G401.6 (cell line): ENCODE data around the gene PCNP.
"Not testable (repeated sequence)": the region's sequence is repeated elsewhere in the genome, so short reads cannot be mapped to it uniquely, and the experiment has no call there.

Source experiments
- FAIRE-seq: peaks from 2 replicates; lab custom pipeline; 2012; peaks lifted over from hg19 to GRCh38; lab: Jason Lieb, UNC

Gene PCNP, protein sequence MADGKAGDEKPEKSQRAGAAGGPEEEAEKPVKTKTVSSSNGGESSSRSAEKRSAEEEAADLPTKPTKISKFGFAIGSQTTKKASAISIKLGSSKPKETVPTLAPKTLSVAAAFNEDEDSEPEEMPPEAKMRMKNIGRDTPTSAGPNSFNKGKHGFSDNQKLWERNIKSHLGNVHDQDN

DNA sequence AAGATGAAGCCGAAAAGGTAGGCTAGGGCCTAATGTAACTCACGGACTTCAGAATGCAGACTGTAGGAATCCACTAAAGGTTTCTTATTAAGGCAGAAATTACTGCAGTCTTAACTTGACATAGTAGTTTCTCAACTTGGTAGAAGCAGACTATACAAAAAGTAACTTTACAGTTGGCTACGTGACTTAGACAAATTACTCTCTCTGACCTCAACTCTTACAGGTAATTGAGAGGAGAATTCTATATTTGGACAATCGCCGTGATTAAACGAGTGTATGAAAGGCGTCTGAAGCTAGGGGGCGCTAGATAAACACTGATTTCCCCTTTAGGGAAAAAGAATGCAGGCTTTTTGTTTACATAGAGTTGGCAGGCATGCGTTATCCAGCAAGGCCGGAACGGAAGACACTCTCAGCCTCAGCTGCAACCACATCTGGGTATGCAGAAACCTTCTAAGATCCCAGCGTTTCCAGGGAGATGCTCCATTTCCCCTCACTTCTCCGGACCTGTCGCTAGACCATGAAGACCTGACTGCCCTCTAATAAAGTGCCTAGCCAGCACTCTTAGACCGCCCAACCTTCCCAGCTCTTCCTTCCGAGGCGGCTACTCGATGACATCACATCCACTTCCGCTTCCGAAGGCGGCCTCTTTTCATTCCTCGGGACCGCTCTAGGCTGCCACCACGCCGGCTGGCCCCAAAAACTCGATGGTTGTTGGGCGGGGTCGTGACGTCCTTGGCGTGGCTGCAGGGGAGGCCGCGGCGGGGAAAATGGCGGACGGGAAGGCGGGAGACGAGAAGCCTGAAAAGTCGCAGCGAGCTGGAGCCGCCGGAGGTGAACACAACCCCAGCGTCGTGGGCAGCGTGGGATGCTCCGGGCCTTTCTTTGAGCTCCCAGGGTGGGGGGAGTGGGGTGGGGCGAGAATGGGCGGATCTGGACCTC is at the start of gene PCNP:
TSS of gene PCNP (plus strand) at position 732 of the 939 bp plus-strand sequence. CDS start at position 768, 36 bp downstream.
- peak; percentile 96 for FAIRE-seq

DNA sequence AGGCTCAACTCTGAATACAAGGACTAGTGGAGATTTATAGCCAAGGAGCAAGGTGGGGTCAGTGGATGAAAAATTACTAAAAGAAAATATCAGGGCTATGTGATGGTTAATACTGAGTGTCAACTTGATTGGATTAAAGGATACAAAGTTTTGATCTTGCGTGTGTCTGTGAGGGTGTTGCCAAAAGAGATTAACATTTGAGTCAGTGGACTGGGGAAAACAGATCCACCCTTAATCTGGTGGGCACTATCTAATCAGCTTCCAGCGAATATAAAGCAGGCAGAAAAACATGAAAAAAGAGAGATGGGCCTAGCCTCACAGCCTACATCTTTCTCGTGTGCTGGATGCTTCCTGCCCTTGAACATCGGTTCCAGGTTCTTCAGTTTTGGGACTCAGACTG is 46.5 kb upstream of the PCNP start:
- FAIRE-seq = no peak

DNA sequence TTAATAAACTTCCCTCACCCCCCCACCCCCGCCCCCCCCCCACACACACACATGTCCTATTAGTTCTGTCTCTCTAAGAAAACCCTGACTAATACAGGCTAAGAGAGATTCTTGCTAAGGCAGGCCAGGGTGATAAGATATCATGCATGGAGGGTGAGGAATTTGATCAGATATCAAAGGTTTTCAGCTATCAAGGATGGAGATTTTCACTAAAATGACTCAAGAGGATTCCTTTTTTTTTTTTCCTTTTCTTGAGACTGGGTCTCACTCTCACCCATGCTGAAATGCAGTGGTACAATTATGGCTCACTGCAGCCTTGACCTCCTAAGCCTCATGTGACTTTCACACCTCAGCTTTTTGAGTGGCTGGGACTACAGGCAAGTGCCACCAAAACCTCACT is 46.1 kb upstream of the PCNP start:
- FAIRE-seq = no peak

DNA sequence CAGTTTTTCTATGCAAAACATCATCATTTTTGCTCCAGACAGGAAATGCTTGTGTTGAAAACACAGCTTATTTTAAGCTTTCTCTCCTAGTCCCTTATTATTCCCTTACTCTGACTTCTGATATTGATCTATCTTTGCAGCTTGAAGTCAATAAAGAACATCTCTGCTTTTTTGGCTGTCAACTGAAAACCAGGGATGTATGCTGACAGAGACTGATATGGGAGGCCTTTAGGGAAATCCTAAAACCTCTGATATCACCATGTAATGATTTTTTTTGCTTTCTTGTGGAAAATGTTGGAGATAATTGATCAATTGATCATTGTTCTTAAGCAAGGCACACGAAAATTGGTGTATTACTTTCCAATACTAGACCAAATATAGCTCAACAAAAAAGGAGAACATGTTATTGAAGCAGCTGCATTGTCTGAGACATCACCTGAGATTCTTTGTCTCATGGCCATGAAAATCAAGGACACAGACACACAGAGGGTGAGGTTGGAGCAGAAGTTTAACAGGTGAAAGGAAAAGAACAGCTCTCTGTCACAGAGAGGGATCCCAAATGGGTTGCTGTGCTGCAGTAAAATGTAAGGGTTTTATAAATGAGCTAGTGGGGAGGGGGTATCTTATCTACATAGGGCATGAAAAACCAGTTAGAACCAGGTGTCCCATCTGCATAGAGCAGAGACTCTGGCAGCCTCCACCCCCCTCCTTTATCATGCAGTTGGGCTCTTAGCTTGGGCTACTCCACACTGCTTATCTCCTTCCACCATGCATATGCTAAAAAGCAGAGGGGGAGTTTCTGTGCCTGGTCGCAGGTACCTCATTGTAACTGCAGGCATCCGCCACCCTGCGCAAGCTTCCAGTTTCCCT is 43.9 kb upstream of the PCNP start:
- no peak for FAIRE-seq

DNA sequence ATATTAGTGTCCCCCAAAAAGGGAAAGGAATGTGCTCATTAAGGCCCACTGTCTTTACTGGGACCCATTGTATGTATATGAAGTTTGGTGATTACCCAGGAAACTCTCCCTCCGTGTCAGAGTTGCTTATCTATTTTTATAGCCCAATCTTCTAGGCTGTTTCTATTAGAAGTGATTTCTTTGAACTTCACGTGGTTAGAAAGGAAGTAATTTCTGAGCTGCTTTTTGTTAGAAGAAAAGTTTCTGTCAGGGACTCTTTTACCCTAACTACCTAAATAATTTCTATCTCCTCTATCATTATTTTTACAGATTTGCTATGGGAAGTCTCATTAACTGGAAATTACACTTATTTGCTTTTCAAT is 43.3 kb upstream of the PCNP start:
- FAIRE-seq = no peak

DNA sequence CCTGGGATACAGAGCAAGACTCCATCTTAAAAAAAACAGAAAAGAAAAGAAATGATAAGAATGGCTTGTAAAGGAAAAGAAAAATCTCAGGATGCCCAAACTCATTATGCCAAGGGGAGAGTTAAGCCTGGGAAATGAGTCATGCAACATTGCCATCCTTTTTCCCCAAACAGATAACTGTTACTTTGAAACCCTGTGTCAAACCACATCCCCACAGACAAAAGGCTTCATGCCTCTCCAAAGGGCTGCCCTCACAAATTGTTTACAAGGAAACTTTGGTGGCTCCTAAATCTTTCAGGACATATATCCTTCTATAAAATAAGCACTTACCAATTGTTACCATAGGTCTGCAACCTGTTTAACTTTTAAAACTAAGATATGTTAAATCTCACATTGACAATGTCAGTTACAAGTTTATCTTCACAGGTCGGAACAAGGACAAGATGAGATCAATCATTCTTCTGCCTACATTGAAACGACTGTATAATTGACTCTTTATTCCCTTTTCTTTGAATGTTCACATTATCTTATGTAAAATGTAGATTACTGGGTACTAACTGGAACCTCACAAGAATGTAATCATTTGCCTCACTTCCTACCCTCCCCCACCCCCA is 42.4 kb upstream of the PCNP start:
- FAIRE-seq = no peak

DNA sequence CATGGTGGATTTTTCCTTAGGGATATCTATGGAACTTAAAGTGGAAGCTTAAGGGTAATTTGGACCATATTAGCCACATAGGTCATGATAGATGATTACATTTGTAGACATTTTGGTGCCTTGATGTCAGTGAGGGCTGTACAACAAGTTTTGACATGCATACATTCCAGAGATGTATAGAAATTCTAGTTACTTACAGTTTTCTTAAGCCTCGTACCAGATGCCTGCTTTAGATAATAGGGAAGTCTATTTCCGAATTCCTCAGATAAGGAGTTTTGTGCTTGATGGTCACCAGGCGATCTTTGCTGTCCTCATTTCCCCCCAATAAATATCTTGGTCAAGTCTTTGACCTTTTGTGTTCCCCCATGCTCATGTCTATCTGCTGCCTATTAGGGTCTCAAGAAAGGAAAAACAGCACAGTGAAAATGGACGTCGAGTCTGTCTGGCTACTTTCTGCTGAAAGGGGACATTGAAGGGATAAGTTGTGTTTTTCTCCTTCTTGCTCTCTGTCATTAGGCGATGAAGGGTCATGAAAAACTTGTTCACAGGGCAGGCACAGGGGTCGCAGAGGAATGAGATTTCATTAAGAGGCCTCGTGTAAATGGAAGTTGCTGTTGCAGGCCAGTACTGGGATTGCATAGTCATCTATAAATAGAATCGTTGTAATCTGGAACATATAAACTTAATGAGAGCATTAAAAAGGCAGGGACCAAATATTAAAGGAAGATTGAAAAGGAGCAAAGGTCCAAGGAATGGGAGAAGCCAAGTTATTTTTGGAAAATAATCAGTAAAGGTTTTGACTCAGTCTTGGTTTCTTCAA is 41.0 kb upstream of the PCNP start:
- no peak for FAIRE-seq

DNA sequence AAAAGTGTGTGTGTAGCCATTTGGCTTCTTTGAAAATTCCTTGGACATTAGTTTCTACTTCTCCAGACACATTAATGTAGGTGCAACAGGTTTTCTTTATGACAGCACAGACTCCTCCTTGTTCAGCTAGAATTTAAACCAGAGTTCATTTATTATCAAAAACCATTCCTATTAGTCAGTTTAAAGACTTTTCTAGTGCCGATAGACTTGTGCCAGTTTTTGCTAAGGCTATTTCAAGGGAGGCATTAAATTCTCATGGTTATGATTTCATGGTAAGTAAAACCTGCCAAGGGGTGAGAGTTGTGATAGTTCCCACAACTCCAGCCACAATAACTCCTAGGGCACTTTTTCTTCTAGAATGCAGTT is 40.4 kb upstream of the PCNP start:
- FAIRE-seq = no peak

DNA sequence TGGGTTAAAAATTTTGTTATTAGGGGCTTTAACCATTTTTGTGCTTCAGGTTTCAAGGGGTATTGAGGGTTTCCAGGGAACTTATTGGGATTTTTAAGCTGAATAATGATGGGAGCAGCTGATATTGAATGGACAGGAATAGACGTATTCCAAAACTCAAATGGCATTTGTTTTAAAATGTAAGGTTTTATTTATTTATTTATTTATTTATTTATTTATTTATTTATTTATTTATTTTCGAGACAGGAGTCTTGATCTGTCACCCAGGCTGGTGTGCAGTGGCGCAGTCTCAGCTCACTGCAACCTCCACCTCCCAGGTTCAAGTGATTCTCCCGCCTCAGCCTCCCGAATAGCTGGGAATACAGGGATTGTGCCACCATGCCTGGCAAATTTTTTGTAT is 38.8 kb upstream of the PCNP start:
- FAIRE-seq = no peak

DNA sequence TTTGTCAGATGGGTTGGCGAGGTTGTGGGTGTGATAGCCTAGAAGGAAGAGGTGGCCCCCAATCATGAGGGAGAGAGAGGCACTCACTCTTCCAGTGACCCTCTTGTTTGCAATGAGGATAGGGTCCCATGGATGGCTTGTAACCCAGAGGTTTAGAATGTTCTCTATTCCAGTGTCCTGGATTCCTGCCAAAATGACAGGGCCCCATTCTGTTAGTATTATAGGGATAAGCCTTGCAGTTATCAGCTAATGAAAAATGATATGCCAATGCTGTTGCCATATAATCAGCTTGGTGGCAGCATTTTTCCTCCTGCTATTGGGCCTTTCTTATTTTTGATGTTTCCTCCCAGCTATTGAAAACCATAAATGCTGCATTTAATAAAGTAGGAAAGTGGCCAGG is 37.7 kb upstream of the PCNP start:
- no peak for FAIRE-seq

DNA sequence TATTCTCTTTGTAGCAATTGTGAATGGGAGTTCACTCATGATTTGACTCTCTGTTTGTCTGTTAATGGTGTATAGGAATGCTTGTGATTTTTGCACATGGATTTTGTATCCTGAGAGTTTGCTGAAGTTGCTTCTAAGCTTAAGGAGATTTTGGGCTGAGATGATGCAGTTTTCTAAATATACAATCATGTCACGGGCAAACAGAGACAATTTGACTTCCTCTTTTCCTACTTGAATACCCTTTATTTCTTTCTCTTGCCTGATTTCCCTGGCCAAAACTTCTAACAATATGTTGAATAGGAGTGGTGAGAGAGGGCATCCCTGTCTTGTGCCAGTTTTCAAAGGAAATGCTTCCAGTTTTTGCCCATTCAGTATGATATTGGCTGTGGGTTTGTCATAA is 37.0 kb upstream of the PCNP start:
- not testable (repeated sequence) for FAIRE-seq

DNA sequence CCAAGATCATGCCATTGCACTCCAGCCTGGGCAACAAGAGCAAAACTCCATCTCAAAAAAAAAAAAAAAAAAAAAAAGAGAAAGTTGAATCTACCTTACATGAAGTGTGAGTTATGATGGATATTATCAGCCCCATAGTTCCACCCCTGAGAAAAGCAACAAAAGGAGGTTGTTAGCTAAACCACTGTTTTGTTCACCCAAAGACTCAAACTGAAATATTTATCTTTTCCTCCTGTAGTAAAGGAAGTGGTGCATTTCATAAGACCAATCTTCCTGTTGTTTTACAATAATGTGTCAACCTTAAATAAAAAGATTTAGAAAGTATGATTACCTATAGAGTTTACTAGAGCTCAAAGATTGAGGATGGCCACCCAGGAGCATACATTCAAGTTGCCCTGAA is 31.0 kb upstream of the PCNP start:
- FAIRE-seq = no peak

DNA sequence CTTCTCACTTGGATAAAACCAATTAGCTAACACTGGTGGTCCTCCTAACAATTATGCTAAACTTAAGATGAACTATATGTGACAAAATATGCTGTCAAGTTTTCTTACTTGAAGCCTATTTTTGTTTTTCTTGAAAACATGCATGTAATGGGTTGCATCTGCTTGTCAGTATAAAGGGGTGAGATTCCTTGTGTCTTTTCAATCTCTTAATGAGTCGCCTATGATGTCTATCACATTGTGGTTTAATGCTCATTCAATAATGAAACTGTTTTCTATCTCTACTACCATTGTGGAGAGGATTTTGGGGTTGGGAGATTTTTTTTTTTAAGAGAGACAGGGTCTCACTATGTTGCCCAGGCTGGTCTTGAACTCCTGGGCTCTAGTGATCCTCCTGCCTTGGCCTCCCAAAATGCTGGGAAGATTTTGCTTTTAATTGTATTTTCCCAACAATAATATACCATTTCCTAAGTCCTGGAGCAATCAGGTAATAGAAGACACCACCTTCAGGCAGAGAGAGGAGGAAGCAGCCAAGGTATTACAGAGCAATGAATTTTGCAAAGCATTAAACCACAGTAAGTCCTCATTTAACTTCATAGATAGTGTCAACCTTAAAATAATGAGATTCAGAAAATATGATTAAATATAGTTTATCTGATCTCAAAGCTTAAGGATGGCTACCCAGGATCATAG is 29.7 kb upstream of the PCNP start:
- no peak for FAIRE-seq

DNA sequence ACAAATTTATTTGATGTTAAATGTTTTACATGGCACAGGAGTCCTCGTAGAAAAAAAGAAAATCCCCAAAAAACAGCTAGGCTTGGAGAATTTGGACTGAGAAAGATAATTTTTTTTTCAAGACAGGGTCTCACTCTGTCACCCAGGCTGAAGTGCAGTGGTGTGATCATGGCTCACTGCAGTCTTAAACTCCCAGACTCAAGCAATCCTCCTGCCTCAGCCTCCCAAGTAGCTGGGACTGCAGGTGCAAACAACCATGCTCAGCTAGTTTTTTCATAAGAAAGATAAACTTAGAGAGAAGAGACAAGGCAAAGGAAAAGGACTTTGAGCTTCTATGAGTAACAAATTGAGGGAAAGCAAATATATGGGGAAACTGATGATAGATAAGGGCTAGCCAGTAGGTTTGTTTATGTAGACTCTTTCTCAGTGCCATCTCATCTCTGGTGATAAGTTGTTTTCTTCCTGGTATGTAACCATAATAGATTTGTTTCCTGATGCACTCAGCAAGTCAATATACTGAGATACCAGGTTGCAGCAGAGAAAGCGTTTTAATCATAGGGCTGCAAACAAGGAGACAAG is 25.4 kb upstream of the PCNP start:
- no peak for FAIRE-seq

DNA sequence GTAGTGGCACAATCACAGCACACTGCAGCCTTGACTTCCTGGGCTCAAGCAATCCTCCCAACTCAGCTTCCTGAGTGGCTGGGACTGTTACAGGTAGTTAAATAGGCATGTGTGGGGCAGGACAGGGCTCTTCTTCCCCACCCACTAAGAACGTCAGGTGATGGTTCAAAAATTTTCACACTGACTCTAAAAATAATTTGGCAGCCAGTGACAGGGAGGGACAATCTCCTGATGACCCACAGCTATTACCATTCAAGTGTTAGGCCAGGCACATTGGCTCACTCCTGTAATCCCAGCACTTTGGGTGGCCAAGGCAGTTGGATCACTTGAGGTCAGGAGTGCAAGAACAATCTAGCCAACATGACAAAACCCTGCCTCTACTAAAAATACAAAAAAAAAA is 24.5 kb upstream of the PCNP start:
- no peak for FAIRE-seq

DNA sequence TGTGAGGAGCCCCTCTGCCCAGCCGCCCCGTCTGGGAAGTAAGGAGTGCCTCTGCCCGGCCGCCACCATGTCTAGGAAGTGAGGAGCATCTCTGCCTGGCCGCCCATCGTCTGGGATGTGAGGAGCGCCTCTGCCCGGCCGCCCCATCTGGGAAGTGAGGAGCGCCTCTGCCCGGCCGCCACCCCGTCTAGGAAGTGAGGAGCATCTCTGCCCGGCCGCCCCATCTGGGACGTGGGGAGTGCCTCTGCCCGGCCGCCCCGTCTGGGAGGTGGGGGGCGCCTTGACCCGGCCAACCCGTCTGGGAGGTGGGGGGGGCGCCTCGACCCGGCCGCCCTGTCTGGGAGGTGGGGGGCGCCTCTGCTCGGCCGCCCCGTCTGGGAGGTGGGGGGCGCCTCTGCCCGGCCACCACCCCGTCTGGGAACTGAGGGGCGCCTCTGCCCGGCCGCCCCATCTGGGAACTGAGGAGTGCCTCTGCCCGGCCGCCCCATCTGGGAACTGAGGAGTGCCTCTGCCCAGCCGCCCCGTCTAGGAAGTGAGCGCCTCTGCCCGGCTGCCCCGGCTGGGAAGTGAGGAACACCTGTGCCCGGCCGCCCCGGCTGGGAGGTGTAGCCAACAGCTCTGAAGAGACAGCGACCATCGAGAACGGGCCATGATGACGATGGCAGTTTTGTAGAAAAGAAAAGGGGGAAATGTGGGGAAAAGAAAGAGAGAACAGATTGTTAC is 22.5 kb upstream of the PCNP start:
- FAIRE-seq = not testable (repeated sequence)

DNA sequence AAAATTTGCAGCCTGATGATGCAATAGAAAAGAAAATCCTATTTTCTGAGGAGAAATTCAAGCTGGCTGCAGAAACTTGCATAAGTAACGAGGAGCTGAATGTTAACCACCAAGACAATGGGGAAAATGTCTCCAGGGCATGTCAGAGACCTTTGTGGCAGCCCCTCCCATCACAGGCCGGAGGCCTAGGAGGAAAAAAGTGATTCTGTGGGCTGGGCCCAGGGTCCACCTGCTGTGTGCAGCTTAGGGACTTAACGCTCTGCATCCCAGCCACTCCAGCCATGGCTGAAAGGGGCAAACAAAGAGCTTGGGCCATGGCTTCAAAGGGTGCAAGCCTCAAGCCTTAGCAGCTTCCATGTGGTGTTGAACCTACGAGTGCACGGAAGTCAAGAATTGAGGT is 20.6 kb upstream of the PCNP start:
- FAIRE-seq = not testable (repeated sequence)

DNA sequence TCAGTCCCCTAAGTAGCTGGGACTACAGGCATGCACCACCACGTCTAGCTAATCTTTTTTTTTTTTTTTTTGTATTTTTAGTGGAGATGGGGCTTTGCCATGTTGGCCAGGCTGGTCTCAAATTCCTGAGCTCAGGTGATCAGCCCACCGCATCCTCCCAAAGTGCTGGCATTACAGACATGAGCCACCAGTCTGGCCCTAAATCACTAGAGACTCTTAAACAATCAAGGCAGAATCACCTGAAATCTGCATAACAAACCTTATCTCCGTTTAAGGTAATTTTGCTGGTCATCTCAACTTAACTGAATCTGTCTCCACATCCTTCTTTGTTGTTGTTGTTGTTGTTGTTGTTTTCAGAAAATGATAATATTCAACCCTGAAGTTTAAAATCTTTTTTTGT is 17.9 kb upstream of the PCNP start:
- no peak for FAIRE-seq

DNA sequence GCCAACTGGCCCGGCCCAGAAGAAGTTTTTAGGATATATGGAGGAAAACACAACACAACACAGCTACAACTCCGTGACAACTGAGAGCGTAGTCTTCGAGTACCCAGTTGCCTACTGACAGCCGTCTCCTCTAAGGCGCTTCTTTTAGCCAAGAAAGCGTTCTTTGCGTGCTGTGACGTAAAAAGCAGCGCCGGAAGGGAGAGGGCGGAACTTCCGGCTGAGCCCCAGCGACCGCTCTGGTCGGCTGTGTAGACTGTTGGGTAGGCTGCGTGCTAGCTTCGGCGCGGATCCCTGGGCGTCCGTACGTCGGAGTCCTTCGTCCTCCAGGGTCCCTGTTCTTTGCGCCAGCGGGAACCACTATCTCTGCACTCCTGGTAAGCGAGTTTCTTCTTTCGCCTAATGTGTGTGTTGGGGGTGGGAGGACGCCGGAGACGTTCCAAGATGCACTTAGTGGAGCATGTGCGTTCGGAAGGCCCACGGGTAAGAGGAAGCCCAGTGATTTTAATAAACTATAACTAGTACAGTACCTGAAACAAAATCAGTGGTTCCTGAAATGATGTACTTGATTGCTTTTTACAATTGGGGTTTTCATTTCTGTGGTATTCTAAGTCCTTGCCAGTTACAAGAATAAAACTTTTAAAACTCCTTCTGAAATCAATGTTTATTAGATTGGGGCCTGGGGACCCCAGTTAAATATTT is 12.2 kb upstream of the PCNP start, which contains the start of gene TRMT10C:
TSS of gene TRMT10C (plus strand) at position 239 of the 699 bp plus-strand sequence. CDS start 2,914 bp downstream, outside the sequence.
- peak; percentile 89 for FAIRE-seq
